Measurements from ENCODE around the gene KDM2B.

The KDM2B gene

DNA sequence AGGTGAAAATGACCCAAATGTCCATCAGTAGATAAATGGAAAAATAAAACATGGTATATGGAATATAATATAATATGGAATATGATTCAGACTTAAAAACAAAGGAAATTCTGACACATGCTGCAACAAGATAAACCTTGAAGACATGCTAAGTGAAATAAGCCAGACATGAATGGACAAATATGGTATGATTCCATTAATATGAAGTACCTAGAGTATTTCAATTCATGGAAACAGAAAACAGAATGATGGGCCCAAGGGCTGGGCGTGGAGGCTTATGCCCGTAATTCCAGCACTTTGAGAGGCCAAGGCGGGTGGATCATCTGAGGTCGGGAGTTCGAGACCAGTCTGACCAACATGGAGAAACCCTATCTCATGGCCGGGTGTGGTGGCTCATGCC lies 22.8 kb upstream of the KDM2B start:
- Histone ChIP-seq H3K36me3 (ENCODE audit: insufficient read depth, low read length) (no peaks in the 10 kb centered on the region), H3F3A (ENCODE audit: insufficient read depth, low read length) (no peaks in the 10 kb centered on the region), H3K27ac (ENCODE audit: low read depth, low read length, poor library complexity, severe bottlenecking) (no peak overlapping the region), H3K4me3 (ENCODE audit: low read depth, low read length, poor library complexity, severe bottlenecking) (no peak overlapping the region), H2AFZ (ENCODE audit: low read length) (no peak overlapping the region), H4K20me1 (ENCODE audit: insufficient read depth, low read length) (no peaks in the 10 kb centered on the region), H3K9me2 (ENCODE audit: low read depth, low read length) (no peaks in the 10 kb centered on the region), H3K9me3 (ENCODE audit: low read length) (no peaks in the 10 kb centered on the region), H3K4me2 (ENCODE audit: low read length) (no peak overlapping the region), H3K27me3 (ENCODE audit: insufficient read depth, low read length) (0 out of 2 replicates have a peak, but pooled peaks cover 3% of the 10 kb centered on the region), H3K9ac (ENCODE audit: low read length) (no peak overlapping the region), H3K79me2 (ENCODE audit: insufficient read depth, low read length) (no peaks in the 10 kb centered on the region), H3K4me1 (ENCODE audit: insufficient read depth, low read length, severe bottlenecking) (no peaks in the 10 kb centered on the region)
- TF ChIP-seq, protein P1, sequence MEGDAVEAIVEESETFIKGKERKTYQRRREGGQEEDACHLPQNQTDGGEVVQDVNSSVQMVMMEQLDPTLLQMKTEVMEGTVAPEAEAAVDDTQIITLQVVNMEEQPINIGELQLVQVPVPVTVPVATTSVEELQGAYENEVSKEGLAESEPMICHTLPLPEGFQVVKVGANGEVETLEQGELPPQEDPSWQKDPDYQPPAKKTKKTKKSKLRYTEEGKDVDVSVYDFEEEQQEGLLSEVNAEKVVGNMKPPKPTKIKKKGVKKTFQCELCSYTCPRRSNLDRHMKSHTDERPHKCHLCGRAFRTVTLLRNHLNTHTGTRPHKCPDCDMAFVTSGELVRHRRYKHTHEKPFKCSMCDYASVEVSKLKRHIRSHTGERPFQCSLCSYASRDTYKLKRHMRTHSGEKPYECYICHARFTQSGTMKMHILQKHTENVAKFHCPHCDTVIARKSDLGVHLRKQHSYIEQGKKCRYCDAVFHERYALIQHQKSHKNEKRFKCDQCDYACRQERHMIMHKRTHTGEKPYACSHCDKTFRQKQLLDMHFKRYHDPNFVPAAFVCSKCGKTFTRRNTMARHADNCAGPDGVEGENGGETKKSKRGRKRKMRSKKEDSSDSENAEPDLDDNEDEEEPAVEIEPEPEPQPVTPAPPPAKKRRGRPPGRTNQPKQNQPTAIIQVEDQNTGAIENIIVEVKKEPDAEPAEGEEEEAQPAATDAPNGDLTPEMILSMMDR (IDR thresholded peaks at IDR 0.05; ENCODE audit: low read length): no peak
- no peak for TF ChIP-seq EZH2 (IDR thresholded peaks at IDR 0.05; ENCODE audit: borderline replicate concordance, low read length)

DNA sequence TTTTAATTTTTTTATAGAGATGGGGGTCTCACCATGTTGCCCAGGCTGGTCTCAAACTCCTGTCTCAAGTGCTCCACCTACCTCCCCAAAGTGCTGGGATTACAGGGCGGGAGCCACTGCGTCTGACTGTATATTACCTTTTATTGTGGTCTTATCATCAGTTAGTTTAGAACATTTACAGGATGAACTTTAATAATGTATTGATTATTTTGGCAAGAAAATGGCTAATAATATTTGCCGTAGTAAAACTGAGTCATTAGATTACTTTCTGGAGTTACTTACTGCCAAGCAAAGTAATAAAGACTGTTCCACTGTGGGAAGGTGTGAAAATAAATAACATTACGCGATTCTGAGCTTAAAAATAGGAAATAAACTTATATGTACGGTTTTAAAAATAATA lies 21.9 kb upstream of the KDM2B start:
- H3K27me3 ChIP-seq (ENCODE audit: insufficient read depth, low read length): no peaks in the 10 kb centered on the region
- TF ChIP-seq EZH2 (IDR thresholded peaks at IDR 0.05; ENCODE audit: borderline replicate concordance, low read length): no peak
- TF ChIP-seq, protein P1 (IDR thresholded peaks at IDR 0.05; ENCODE audit: low read length): no peak
- no peak overlapping the region for H3K4me2 ChIP-seq (ENCODE audit: low read length)
- no peak overlapping the region for H3K27ac ChIP-seq (ENCODE audit: low read depth, low read length, poor library complexity, severe bottlenecking)
- no peaks in the 10 kb centered on the region for H3K79me2 ChIP-seq (ENCODE audit: insufficient read depth, low read length)
- H2AFZ ChIP-seq (ENCODE audit: low read length): no peak overlapping the region
- H4K20me1 ChIP-seq (ENCODE audit: insufficient read depth, low read length): no peaks in the 10 kb centered on the region
- no peak overlapping the region for H3K4me3 ChIP-seq (ENCODE audit: low read depth, low read length, poor library complexity, severe bottlenecking)
- H3K9ac ChIP-seq (ENCODE audit: low read length): no peak overlapping the region
- no peaks in the 10 kb centered on the region for H3K9me2 ChIP-seq (ENCODE audit: low read depth, low read length)
- H3K4me1 ChIP-seq (ENCODE audit: insufficient read depth, low read length, severe bottlenecking): no peaks in the 10 kb centered on the region
- no peaks in the 10 kb centered on the region for H3K9me3 ChIP-seq (ENCODE audit: low read length)
- no peaks in the 10 kb centered on the region for H3F3A ChIP-seq (ENCODE audit: insufficient read depth, low read length)
- H3K36me3 ChIP-seq (ENCODE audit: insufficient read depth, low read length): no peaks in the 10 kb centered on the region

DNA sequence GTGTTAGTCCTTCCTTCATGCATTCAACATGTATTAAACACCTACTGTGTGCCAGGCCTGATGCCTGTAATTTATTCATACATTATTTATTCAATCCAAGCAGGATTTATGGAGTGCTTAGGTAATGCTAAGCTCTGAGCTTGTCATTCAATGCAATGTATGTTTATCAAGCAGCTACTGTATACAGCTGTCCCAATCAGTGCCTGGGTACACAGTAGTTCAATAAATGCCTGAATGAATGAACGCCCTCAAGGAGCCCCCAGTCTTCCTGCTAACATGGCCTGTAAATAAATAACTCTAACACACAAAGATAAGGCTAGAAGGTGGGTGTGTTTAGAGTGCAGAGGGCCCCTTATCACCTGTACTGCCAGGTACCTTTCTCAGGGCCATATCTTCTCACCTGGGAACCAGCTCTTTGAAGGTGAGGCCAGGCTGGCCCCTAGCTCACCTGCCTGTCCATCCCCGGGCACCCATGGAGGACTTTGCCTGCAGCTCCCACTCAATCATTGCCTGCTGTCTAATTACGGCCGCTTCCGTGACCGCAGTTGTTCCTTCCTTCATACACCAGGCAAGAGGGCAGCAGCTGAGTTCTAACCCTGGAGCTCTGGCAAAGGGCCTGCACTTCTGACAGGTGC lies 20.0 kb upstream of the KDM2B start:
- H3K4me1 ChIP-seq (ENCODE audit: insufficient read depth, low read length, severe bottlenecking): no peaks in the 10 kb centered on the region

More for the DNA sequence above, 20.0 kb upstream of the KDM2B start:
- H3K79me2 ChIP-seq (ENCODE audit: insufficient read depth, low read length): no peaks in the 10 kb centered on the region
- no peaks in the 10 kb centered on the region for H3K27me3 ChIP-seq (ENCODE audit: insufficient read depth, low read length)
- no peaks in the 10 kb centered on the region for H4K20me1 ChIP-seq (ENCODE audit: insufficient read depth, low read length)
- no peaks in the 10 kb centered on the region for H3K36me3 ChIP-seq (ENCODE audit: insufficient read depth, low read length)
- H3K27ac ChIP-seq (ENCODE audit: low read depth, low read length, poor library complexity, severe bottlenecking): no peak overlapping the region
- no peaks in the 10 kb centered on the region for H3F3A ChIP-seq (ENCODE audit: insufficient read depth, low read length)
- TF ChIP-seq EZH2 (IDR thresholded peaks at IDR 0.05; ENCODE audit: borderline replicate concordance, low read length): no peak
- TF ChIP-seq, protein P1 (IDR thresholded peaks at IDR 0.05; ENCODE audit: low read length): no peak
- no peak overlapping the region for H2AFZ ChIP-seq (ENCODE audit: low read length)
- no peak overlapping the region for H3K9ac ChIP-seq (ENCODE audit: low read length)
- no peaks in the 10 kb centered on the region for H3K9me3 ChIP-seq (ENCODE audit: low read length)
- no peaks in the 10 kb centered on the region for H3K9me2 ChIP-seq (ENCODE audit: low read depth, low read length)
- H3K4me2 ChIP-seq (ENCODE audit: low read length): no peak overlapping the region
- no peak overlapping the region for H3K4me3 ChIP-seq (ENCODE audit: low read depth, low read length, poor library complexity, severe bottlenecking)
